Measurements from ENCODE around the gene MCC.

The MCC gene

DNA sequence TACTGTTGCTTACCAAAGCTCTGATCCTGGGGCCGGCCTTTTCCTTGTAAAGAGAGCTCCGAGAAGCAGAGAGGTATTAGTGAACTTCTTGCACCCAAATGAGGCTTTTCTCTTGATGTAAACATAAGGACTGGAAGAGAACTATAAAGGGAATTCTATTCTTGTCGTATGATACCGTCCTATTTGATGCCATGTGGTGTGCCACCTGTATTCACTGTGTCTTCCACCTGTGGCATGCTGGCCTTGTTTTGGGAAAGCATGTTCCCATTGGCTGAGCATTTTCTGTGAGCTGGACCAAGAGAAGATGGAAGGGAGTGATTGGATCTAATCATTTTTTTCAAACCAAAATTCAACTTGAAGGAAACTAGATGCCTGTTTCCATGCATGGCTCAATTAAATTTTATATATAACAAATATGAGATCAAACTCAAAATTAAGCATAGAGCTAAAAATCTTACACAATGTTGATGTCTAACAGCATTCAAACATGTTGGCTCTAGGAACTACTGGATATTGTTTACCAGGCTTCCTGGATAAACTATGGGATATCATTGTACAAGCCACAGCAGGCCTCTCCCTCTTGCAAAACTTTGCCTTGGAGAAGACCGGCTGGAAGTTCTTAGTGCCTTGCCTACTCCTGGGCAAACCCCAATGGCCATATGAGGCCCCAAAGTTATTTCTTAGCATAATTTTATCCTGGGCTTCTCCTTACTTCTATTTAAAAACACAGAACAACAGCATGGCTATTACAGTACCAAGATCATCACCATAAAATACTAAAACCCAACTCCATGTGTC lies 168.8 kb downstream of the MCC start:
- Histone ChIP-seq H3K4me3 (ENCODE audit: low read depth, low read length) (no peak overlapping the region), H3K36me3 (ENCODE audit: control insufficient read depth in 2 of 2, insufficient read depth in 1 of 2, low read length in 2 of 2) (no peaks in the 10 kb centered on the region), H3K27ac (ENCODE audit: extremely low read depth, low read depth, low read length) (no peak overlapping the region), H3K4me1 (ENCODE audit: control insufficient read depth, insufficient read depth, low read length) (no peaks in the 10 kb centered on the region), H3K9me3 (ENCODE audit: control insufficient read depth, insufficient read depth, low read depth, low read length) (no peaks in the 10 kb centered on the region)
- POLR2A ChIA-PET, result no interaction called here
- CTCF ChIA-PET, result no interaction called here
- TF ChIP-seq SCRT1 (tag by site-specific recombination; IDR thresholded peaks at IDR 0.05; ENCODE audit: borderline replicate concordance) (peak; percentile 60; the same call in 1 of the 2 replicates), ZBTB8A (tag by site-specific recombination; IDR thresholded peaks at IDR 0.05) (no peak), ZNF677 (tag by site-specific recombination; IDR thresholded peaks at IDR 0.05) (peak; percentile 56; the same call in 1 of the 2 replicates), ZNF302 (tag by site-specific recombination; IDR thresholded peaks at IDR 0.05; ENCODE audit: low read depth) (no peak), SCRT2 (tag by site-specific recombination; IDR thresholded peaks at IDR 0.05) (peak; percentile 65)

DNA sequence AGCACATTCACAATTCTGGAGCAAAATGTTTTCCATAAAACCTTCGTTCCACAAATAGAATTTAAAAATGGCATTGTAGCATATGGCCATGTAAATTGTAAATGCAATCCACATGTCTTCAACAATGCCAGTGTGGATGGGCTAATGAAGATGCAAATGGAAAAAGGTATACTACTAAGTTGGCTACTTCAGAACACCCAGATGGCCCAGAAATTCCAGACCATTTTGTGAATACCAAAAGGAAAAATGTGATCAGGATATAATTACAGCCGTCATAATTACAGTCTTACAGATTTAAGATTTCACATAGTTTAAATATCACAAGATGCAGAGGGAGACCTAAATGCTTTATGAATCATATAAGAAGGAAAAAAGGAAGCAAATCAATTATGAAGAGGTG lies 170.6 kb downstream of the MCC start:
- no peaks in the 10 kb centered on the region for H3K9me3 ChIP-seq (ENCODE audit: control insufficient read depth, insufficient read depth, low read depth, low read length)
- TF ChIP-seq ZNF600 (tag by site-specific recombination; IDR thresholded peaks at IDR 0.05) (no peak), ZNF610 (tag by site-specific recombination; IDR thresholded peaks at IDR 0.05; ENCODE audit: borderline replicate concordance) (no peak), ZNF140 (tag by site-specific recombination; IDR thresholded peaks at IDR 0.05) (no peak), ZNF10 (tag by site-specific recombination; IDR thresholded peaks at IDR 0.05) (no peak), ZNF677 (tag by site-specific recombination; IDR thresholded peaks at IDR 0.05) (no peak), KLF1 (tag by site-specific recombination; IDR thresholded peaks at IDR 0.05) (no peak), ZNF548 (tag by site-specific recombination; IDR thresholded peaks at IDR 0.05) (no peak), SP3 (tag by site-specific recombination; IDR thresholded peaks at IDR 0.05) (no peak), GLI4 (tag by site-specific recombination; IDR thresholded peaks at IDR 0.05) (no peak), YY2 (tag by site-specific recombination; IDR thresholded peaks at IDR 0.05) (no peak), ZBTB48 (tag by site-specific recombination; IDR thresholded peaks at IDR 0.05) (no peak), ZNF394 (tag by site-specific recombination; IDR thresholded peaks at IDR 0.05; ENCODE audit: borderline replicate concordance) (no peak), ZNF266 (tag by site-specific recombination; IDR thresholded peaks at IDR 0.05; ENCODE audit: low read depth) (no peak), ZNF423 (tag by site-specific recombination; IDR thresholded peaks at IDR 0.05) (no peak)
- TF ChIP-seq, protein P1, sequence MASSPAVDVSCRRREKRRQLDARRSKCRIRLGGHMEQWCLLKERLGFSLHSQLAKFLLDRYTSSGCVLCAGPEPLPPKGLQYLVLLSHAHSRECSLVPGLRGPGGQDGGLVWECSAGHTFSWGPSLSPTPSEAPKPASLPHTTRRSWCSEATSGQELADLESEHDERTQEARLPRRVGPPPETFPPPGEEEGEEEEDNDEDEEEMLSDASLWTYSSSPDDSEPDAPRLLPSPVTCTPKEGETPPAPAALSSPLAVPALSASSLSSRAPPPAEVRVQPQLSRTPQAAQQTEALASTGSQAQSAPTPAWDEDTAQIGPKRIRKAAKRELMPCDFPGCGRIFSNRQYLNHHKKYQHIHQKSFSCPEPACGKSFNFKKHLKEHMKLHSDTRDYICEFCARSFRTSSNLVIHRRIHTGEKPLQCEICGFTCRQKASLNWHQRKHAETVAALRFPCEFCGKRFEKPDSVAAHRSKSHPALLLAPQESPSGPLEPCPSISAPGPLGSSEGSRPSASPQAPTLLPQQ (tag by site-specific recombination; IDR thresholded peaks at IDR 0.05), result no peak
- CTCF ChIA-PET, result interaction anchor here (0.9 kb wide), 1 partner anchor 13 kb away, joined by 3 read pairs; no protein-coding TSS in a partner anchor
- H3K4me3 ChIP-seq (ENCODE audit: low read depth, low read length), result no peak overlapping the region
- POLR2A ChIA-PET, result no interaction called here
- no peaks in the 10 kb centered on the region for H3K36me3 ChIP-seq (ENCODE audit: control insufficient read depth in 2 of 2, insufficient read depth in 1 of 2, low read length in 2 of 2)
- no peak overlapping the region for H3K27ac ChIP-seq (ENCODE audit: extremely low read depth, low read depth, low read length)
- no peaks in the 10 kb centered on the region for H3K4me1 ChIP-seq (ENCODE audit: control insufficient read depth, insufficient read depth, low read length)

DNA sequence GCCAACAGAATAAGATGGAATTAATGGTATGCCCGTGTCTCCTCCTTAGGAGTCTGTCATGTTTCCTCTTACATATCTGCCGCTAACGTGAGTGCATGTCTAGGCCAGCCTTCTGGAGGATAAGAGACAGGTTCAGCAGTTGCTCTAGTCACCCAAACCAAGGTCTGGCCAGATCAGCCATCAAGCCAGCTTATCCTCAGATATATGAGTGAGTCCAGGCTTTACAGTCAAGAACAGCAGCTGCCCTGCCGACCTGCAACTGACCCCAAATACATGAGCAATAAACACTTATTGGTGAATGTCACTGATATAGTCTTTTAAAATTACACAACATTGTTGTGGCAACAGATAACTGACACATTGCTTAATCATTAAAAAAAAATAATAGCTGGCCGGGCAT lies 177.0 kb downstream of the MCC start:
- Histone ChIP-seq H3K4me3 (ENCODE audit: low read depth, low read length) (no peak overlapping the region), H3K9me3 (ENCODE audit: control insufficient read depth, insufficient read depth, low read depth, low read length) (no peaks in the 10 kb centered on the region), H3K27ac (ENCODE audit: extremely low read depth, low read depth, low read length) (no peak overlapping the region), H3K36me3 (ENCODE audit: control insufficient read depth in 2 of 2, insufficient read depth in 1 of 2, low read length in 2 of 2) (no peaks in the 10 kb centered on the region), H3K4me1 (ENCODE audit: control insufficient read depth, insufficient read depth, low read length) (no peaks in the 10 kb centered on the region)
- TF ChIP-seq ZSCAN23 (tag by site-specific recombination; IDR thresholded peaks at IDR 0.05), result no peak
- TF ChIP-seq, protein P2, sequence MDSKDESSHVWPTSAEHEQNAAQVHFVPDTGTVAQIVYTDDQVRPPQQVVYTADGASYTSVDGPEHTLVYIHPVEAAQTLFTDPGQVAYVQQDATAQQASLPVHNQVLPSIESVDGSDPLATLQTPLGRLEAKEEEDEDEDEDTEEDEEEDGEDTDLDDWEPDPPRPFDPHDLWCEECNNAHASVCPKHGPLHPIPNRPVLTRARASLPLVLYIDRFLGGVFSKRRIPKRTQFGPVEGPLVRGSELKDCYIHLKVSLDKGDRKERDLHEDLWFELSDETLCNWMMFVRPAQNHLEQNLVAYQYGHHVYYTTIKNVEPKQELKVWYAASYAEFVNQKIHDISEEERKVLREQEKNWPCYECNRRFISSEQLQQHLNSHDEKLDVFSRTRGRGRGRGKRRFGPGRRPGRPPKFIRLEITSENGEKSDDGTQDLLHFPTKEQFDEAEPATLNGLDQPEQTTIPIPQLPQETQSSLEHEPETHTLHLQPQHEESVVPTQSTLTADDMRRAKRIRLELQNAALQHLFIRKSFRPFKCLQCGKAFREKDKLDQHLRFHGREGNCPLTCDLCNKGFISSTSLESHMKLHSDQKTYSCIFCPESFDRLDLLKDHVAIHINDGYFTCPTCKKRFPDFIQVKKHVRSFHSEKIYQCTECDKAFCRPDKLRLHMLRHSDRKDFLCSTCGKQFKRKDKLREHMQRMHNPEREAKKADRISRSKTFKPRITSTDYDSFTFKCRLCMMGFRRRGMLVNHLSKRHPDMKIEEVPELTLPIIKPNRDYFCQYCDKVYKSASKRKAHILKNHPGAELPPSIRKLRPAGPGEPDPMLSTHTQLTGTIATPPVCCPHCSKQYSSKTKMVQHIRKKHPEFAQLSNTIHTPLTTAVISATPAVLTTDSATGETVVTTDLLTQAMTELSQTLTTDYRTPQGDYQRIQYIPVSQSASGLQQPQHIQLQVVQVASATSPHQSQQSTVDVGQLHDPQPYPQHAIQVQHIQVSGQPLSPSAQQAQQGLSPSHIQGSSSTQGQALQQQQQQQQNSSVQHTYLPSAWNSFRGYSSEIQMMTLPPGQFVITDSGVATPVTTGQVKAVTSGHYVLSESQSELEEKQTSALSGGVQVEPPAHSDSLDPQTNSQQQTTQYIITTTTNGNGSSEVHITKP (tag by site-specific recombination; IDR thresholded peaks at IDR 0.05), result no peak
- no peak for TF ChIP-seq MZF1 (tag by site-specific recombination; IDR thresholded peaks at IDR 0.05; ENCODE audit: borderline replicate concordance)
- no peak for TF ChIP-seq ZNF521 (tag by site-specific recombination; IDR thresholded peaks at IDR 0.05)
- TF ChIP-seq ZNF10 (tag by site-specific recombination; IDR thresholded peaks at IDR 0.05), result no peak
- no peak for TF ChIP-seq SCRT2 (tag by site-specific recombination; IDR thresholded peaks at IDR 0.05)
- TF ChIP-seq ZNF621 (tag by site-specific recombination; IDR thresholded peaks at IDR 0.05), result no peak
- no peak for TF ChIP-seq ZNF707 (tag by site-specific recombination; IDR thresholded peaks at IDR 0.05)
- CTCF ChIA-PET, result interaction anchor here (1.6 kb wide), 1 partner anchor 315 kb away, joined by 5 read pairs; no protein-coding TSS in a partner anchor
- POLR2A ChIA-PET, result no interaction called here
